Stimulated activated CD8-positive, alpha-beta memory T cell treated with anti-CD3 and anti-CD28 coated beads, Interleukin-15, amount 100 ng/mL, for 24 hours (primary cell): ENCODE measurements around the gene PLPP7.

Experiments
- DNase-seq: peaks from one replicate; pipeline ENCODE4 v3.0.0-alpha.2; 2020; ENCODE audit warnings: low read depth

Gene PLPP7

DNA sequence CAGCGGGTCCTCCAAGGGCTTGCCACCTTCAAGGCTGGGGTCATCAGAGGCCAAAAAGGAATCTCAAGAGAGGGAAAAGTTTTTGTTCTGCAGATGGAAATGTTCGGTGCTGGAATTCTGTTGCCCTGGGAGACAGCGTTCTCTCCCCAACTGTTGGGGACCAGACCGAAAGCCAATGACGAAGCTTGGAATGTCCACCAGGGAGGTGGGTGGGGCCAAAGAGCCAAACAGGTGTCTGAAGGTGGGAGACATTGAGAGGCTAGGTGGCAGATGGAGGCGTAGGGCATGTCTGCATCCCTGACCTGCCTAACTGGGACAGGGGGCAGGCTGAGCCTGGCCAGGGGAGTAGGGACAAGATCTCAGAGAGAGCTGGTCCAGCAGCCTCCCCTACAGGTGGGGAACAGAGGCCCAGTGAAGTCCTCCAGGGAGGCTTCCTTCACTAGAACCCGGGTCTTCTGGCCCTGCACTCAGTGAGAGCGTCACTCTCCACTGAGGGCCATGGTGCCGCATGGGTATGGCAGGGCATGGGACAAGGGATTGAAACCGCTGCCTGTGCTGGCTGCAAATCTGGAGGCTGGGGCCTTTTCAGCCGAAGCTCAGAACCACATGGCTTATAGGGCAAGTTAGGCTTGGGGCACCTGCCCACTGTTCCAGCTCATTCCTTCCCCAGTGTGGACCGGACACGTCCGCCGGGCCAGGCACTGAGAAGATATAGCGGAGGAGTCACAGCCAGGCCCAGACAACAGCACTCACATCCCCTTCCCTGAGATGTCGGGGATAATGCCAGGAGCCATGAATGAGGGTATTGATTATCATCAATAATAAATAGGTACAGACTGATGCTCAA, 8.2 kb upstream of the PLPP7 start:
- no peak for DNase-seq

- no peak for DNase-seq
Measured at GRCh38 chr9:131282175-131282574, 7.3 kb upstream of the PLPP7 start.

DNA sequence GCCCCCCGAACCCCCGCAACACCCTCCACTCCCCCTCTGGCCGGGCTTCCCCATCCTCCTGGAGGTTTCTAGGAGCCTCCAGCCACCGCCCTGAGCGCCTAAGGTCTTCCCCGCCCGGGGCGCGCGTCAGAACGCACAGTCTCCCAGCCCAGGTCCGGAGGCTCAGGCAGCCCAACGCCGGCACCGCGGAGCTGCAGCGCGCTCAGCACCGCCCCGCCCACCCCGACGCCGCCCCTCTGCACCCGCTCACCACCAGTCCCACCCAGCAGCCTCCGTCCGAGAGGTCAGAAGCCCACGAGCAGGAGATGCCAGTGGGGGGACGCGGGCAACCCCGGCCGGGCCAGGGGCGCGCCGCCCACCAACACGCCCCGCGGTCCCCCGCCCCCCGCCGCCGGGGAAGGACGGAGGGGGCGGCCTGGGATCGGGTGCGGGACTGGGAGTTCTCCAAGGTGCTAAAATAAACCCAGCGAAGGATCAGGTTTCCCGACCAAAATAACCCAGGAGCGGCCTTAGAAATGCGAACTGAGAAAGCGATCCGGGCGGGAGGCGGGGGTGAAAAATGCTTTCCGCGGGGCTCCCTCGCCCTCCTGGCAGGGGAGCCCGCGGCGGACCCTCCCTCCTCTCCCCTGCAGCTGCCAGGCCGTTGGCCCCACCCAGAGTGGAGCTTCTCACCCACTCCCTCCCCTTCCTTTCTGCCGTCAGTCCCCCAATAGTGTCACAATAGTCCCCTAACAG, 6.7 kb upstream of the PLPP7 start:
- DNase-seq: no peak

DNA sequence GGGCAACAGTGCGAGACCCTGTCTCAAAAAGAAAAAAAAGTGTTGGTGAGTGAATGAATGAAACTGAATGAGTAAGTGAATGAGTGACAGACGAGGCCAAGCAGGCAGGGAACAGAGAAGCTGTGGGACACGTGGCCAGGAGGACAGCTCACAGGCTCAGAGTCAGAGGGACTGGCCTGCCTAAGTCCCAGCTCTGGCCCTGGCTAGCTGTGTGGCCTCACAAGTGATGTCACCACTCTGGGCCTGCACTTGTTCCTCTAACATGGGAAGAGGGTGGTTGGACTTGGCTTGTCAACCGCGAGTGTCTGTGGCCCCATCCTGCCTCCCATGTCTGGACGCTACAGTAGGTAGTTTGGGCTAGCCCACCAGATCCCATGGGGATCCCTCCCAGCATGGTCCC, 4.7 kb upstream of the PLPP7 start:
- no peak for DNase-seq

- DNase-seq: no peak
Measured at GRCh38 chr9:131287359-131287758, 2.2 kb upstream of the PLPP7 start.

- no peak for DNase-seq
Measured at GRCh38 chr9:131288217-131288616, 1.3 kb upstream of the PLPP7 start.

DNA sequence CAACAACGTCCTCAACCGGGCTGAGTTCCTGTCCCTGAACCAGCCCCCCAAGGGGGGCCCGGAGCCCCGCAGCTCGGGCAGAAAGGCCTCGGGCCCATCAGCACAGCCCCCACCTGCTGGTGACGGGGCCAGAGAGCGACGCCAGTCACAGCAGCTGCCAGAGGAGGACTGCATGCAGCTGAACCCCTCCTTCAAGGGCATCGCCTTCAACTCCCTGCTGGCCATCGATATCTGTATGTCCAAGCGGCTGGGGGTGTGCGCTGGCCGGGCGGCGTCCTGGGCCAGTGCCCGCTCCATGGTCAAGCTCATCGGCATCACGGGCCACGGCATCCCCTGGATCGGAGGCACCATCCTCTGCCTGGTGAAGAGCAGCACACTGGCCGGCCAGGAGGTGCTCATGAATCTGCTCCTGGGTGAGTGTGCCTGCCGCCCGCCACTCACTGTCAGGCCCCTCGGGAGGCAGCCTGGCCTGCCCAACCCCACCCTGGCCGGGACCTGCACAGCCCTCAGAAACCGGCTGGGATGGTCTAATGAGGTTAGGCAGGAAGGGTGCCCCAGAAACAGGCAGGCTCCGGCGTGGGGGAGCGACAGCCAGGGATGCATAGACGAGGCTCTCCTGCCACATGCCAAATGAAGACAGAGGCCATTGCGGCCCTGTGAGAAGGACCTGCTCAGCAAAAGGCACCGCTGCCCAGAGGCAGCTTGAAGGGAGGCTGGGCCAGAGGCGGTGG, 678 bp downstream of the PLPP7 start:
- no peak for DNase-seq

DNA sequence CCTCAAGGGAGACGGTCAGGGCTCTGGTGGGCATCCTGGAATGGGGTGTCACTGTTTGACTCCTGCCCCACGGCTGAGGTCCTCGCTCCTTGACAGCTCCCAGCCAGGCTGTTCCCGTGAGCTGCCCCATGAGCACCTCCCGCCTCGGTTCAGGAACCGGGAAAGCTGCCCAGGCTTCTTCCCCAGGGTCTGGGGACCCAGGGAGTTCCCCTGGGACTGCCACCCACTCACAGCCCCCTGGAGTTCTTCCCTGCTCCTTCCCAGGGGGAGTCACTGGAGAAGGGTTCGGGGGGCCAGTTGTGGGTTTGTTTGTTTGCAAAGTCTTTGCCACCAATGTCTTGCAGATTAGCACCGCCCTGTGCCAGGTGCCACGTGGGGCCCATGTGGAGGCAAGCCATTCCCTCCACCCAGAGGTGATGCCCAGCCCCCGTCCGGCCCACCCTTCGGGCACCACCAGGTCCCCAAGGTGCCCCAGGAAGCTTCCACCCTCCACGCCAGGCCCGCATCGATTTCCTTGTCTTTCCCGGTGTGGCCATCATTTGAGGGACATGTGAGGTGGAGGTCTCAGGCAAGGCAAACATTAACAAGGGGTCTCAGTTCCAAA, 1.3 kb downstream of the PLPP7 start:
- no peak for DNase-seq

GRCh38 chr9:131291795-131292315, 2.3 kb downstream of the PLPP7 start:
- DNase-seq: no peak

- no peak for DNase-seq
Measured at GRCh38 chr9:131292937-131293336, 3.4 kb downstream of the PLPP7 start.

DNA sequence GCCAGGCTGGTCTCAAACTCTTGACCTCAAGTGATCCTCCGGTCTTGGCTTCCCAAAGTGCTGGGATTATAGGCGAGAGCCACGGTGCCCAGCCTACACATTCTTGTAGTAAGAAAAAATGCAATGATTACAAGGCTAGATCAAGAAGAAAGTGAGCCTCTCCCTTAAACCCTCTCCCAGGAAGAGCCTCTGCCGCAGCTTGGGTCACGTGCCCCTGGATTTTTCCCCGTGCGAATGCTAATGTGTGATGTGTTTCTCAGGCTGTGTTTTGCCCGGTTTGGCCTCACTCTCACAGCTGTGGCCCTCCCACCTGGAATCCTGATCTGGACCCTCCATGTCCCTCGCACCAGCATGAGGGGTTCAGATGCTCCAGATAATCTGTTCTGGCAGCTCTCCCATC, 6.9 kb downstream of the PLPP7 start:
- no peak for DNase-seq

GRCh38 chr9:131296906-131297500, 7.5 kb downstream of the PLPP7 start:
- no peak for DNase-seq

DNA sequence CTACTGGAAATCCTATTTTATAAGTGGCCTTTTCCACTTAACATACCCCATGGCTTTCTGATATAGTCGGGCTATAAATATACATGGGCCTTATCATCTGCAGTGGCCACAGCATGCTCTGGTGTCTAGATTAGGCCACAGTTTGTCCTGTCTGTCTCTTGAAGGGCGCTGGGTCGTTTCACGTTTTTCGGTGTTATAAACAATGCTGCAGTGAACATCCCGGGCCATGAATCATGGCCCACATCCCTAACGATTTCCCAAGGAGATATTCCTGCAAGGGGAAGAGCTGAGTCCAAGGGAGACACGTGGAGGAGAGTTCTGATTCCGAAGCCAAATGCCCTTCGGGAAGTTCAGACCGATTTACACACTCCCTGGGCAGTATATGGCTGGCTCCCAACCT, 8.4 kb downstream of the PLPP7 start:
- DNase-seq: no peak

DNA sequence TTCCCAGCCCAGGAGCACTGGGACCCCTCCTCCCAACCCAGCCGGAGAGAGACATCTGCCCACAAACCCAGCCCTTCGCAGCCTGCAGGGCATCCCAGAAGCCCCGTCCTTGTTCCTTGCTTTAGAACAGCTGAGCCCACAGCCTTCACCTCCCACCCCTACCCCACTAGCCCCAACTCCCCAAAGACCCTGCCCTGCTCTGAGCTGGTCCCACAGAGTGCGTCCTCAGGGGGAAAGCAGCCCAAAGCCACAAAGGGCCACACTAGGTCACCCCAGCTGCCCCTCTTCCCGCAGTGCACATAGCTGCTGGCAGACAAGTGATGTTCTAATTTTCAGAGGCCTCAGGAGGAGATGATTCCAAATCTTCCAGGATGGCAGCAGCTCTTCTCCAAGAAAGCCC, 8.8 kb downstream of the PLPP7 start:
- no peak for DNase-seq

- no peak for DNase-seq
Measured at GRCh38 chr9:131298816-131299215, 9.3 kb downstream of the PLPP7 start.

DNA sequence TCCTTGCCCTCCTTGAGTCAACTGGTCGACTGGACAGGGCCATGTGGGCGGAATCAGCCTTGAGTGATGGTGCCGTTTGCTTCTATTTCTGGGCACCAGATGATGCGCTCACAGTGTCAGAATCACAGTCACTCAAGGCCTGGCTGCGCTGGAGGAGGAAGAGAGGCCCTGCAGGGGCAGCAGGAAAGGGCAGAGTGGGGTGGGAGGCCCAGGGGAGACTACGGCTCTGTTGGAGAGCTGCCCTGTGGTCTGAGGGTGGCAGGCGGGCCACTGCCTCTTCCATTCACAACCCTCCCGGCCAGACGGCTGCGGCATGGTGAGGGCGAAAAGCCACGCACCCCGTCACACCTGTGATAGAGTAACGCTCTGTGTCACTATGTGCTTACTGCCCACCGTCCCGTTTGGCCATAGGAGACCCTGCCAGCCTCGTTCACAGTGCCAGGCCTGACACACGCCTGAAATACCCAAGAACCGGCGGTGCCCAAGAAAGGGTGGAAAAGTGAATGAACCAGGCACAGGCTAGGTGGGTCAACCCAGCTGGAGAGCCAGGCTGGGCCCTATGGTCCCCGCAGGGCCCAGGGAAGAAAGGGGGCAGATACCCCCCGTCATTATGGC, 9.9 kb downstream of the PLPP7 start:
- no peak for DNase-seq

GRCh38 chr9:131299961-131300347, 10.4 kb downstream of the PLPP7 start:
- no peak for DNase-seq

GRCh38 chr9:131300444-131300843, 10.9 kb downstream of the PLPP7 start:
- no peak for DNase-seq

GRCh38 chr9:131302244-131303075, 12.9 kb downstream of the PLPP7 start:
- no peak for DNase-seq
